ENCODE data around the gene KCNIP1.

KCNIP1 gene

GRCh38 chr5:170475294-170476000 is 28.4 kb upstream of the KCNIP1 start:
- no peak for ATAC-seq (ENCODE audit: low read depth)
- H3K27me3 Mint-ChIP-seq, result peaks cover 5% of the 10 kb centered on the region

GRCh38 chr5:170476704-170477103 is 27.1 kb upstream of the KCNIP1 start:
- Mint-ChIP-seq H3K4me3 (no peak overlapping the region), H3K27me3 (peaks cover 7% of the 10 kb centered on the region), H3K9me3 (no peaks in the 10 kb centered on the region), H3K36me3 (no peaks in the 10 kb centered on the region), H3K4me1 (no peaks in the 10 kb centered on the region), H3K27ac (no peak overlapping the region)
- DNase-seq (ENCODE audit: low spot score in 2 of 2) (no peak), ATAC-seq (ENCODE audit: low read depth) (no peak)

More at GRCh38 chr5:170475294-170476000, 28.4 kb upstream of the KCNIP1 start:
- Mint-ChIP-seq H3K36me3 (no peaks in the 10 kb centered on the region), H3K4me1 (no peaks in the 10 kb centered on the region), H3K4me3 (no peak overlapping the region), H3K27ac (no peak overlapping the region), H3K9me3 (no peaks in the 10 kb centered on the region)
- no peak for DNase-seq (ENCODE audit: low spot score in 2 of 2)

GRCh38 chr5:170477906-170478305 is 25.9 kb upstream of the KCNIP1 start:
- ATAC-seq (ENCODE audit: low read depth), result no peak
- peaks cover 12% of the 10 kb centered on the region for H3K27me3 Mint-ChIP-seq
- no peak overlapping the region for H3K27ac Mint-ChIP-seq

GRCh38 chr5:170478306-170478705 is 25.5 kb upstream of the KCNIP1 start:
- no peak overlapping the region for H3K4me3 Mint-ChIP-seq
- no peak overlapping the region for H3K27ac Mint-ChIP-seq
- DNase-seq (ENCODE audit: low spot score in 2 of 2) (no peak), ATAC-seq (ENCODE audit: low read depth) (no peak)
- H3K36me3 Mint-ChIP-seq, result no peaks in the 10 kb centered on the region
- H3K9me3 Mint-ChIP-seq, result no peaks in the 10 kb centered on the region
- H3K27me3 Mint-ChIP-seq, result peaks cover 13% of the 10 kb centered on the region
- no peaks in the 10 kb centered on the region for H3K4me1 Mint-ChIP-seq

More at GRCh38 chr5:170477906-170478305, 25.9 kb upstream of the KCNIP1 start:
- Mint-ChIP-seq H3K36me3 (no peaks in the 10 kb centered on the region), H3K4me3 (no peak overlapping the region), H3K9me3 (no peaks in the 10 kb centered on the region), H3K4me1 (no peaks in the 10 kb centered on the region)
- DNase-seq (ENCODE audit: low spot score in 2 of 2), result no peak

- Mint-ChIP-seq H3K27ac (no peak overlapping the region), H3K36me3 (no peaks in the 10 kb centered on the region), H3K27me3 (peaks cover 15% of the 10 kb centered on the region), H3K4me3 (no peak overlapping the region), H3K4me1 (peaks cover 2% of the 10 kb centered on the region), H3K9me3 (no peaks in the 10 kb centered on the region)
- ATAC-seq (ENCODE audit: low read depth), result no peak
- no peak for DNase-seq (ENCODE audit: low spot score in 2 of 2)
Observed at GRCh38 chr5:170479484-170479883, 24.3 kb upstream of the KCNIP1 start.

- H3K36me3 Mint-ChIP-seq, result no peaks in the 10 kb centered on the region
Observed at GRCh38 chr5:170480260-170480659, 23.6 kb upstream of the KCNIP1 start.

GRCh38 chr5:170481849-170482248 is 22.0 kb upstream of the KCNIP1 start:
- peaks cover 3% of the 10 kb centered on the region for H3K4me1 Mint-ChIP-seq
- H3K36me3 Mint-ChIP-seq, result no peaks in the 10 kb centered on the region
- DNase-seq (ENCODE audit: low spot score in 2 of 2) (no peak), ATAC-seq (ENCODE audit: low read depth) (no peak)
- no peak overlapping the region for H3K4me3 Mint-ChIP-seq
- peaks cover 1% of the 10 kb centered on the region for H3K9me3 Mint-ChIP-seq
- H3K27ac Mint-ChIP-seq, result no peak overlapping the region
- peaks cover 16% of the 10 kb centered on the region for H3K27me3 Mint-ChIP-seq

More at GRCh38 chr5:170480260-170480659, 23.6 kb upstream of the KCNIP1 start:
- no peaks in the 10 kb centered on the region for H3K9me3 Mint-ChIP-seq
- no peak overlapping the region for H3K27ac Mint-ChIP-seq
- H3K4me3 Mint-ChIP-seq, result no peak overlapping the region
- peaks cover 3% of the 10 kb centered on the region for H3K4me1 Mint-ChIP-seq
- ATAC-seq (ENCODE audit: low read depth) (no peak), DNase-seq (ENCODE audit: low spot score in 2 of 2) (no peak)
- H3K27me3 Mint-ChIP-seq, result peaks cover 15% of the 10 kb centered on the region

GRCh38 chr5:170482511-170482910 is 21.3 kb upstream of the KCNIP1 start:
- DNase-seq (ENCODE audit: low spot score in 2 of 2), result no peak
- Mint-ChIP-seq H3K4me1 (peaks cover 3% of the 10 kb centered on the region), H3K27me3 (peaks cover 16% of the 10 kb centered on the region)

GRCh38 chr5:170483701-170484458 is 19.9 kb upstream of the KCNIP1 start:
- Mint-ChIP-seq H3K4me1 (peaks cover 3% of the 10 kb centered on the region), H3K27me3 (peaks cover 22% of the 10 kb centered on the region), H3K4me3 (no peak overlapping the region), H3K27ac (no peak overlapping the region), H3K36me3 (no peaks in the 10 kb centered on the region), H3K9me3 (peaks cover 1% of the 10 kb centered on the region)
- ATAC-seq (ENCODE audit: low read depth) (no peak), DNase-seq (ENCODE audit: low spot score in 2 of 2) (no peak)

More at GRCh38 chr5:170482511-170482910, 21.3 kb upstream of the KCNIP1 start:
- no peak overlapping the region for H3K27ac Mint-ChIP-seq
- ATAC-seq (ENCODE audit: low read depth), result no peak
- no peak overlapping the region for H3K4me3 Mint-ChIP-seq
- H3K9me3 Mint-ChIP-seq, result peaks cover 1% of the 10 kb centered on the region
- no peaks in the 10 kb centered on the region for H3K36me3 Mint-ChIP-seq

- H3K9me3 Mint-ChIP-seq, result peaks cover 1% of the 10 kb centered on the region
- ATAC-seq (ENCODE audit: low read depth), result no peak
- no peak for DNase-seq (ENCODE audit: low spot score in 2 of 2)
- H3K4me3 Mint-ChIP-seq, result no peak overlapping the region
- H3K4me1 Mint-ChIP-seq, result peaks cover 3% of the 10 kb centered on the region
- peaks cover 24% of the 10 kb centered on the region for H3K27me3 Mint-ChIP-seq
- no peaks in the 10 kb centered on the region for H3K36me3 Mint-ChIP-seq
- H3K27ac Mint-ChIP-seq, result no peak overlapping the region
Observed at GRCh38 chr5:170484459-170484831, 19.4 kb upstream of the KCNIP1 start.

GRCh38 chr5:170484847-170485615 is 18.8 kb upstream of the KCNIP1 start:
- H3K4me3 Mint-ChIP-seq, result no peak overlapping the region
- no peak overlapping the region for H3K27ac Mint-ChIP-seq
- H3K36me3 Mint-ChIP-seq, result no peaks in the 10 kb centered on the region
- H3K9me3 Mint-ChIP-seq, result peaks cover 1% of the 10 kb centered on the region
- no peak for DNase-seq (ENCODE audit: low spot score in 2 of 2)
- no peak for ATAC-seq (ENCODE audit: low read depth)
- H3K27me3 Mint-ChIP-seq, result peaks cover 24% of the 10 kb centered on the region
- H3K4me1 Mint-ChIP-seq, result peaks cover 3% of the 10 kb centered on the region

GRCh38 chr5:170485616-170485911 is 18.3 kb upstream of the KCNIP1 start:
- DNase-seq (ENCODE audit: low spot score in 2 of 2), result no peak
- H3K27me3 Mint-ChIP-seq, result peaks cover 22% of the 10 kb centered on the region
- no peak for ATAC-seq (ENCODE audit: low read depth)
- H3K9me3 Mint-ChIP-seq, result peaks cover 1% of the 10 kb centered on the region
- no peaks in the 10 kb centered on the region for H3K36me3 Mint-ChIP-seq
- H3K27ac Mint-ChIP-seq, result no peak overlapping the region
- peaks cover 3% of the 10 kb centered on the region for H3K4me1 Mint-ChIP-seq
- no peak overlapping the region for H3K4me3 Mint-ChIP-seq

- H3K27me3 Mint-ChIP-seq, result peaks cover 22% of the 10 kb centered on the region
- DNase-seq (ENCODE audit: low spot score in 2 of 2) (no peak), ATAC-seq (ENCODE audit: low read depth) (no peak)
- H3K4me1 Mint-ChIP-seq, result peaks cover 3% of the 10 kb centered on the region
- H3K27ac Mint-ChIP-seq, result no peak overlapping the region
- H3K36me3 Mint-ChIP-seq, result no peaks in the 10 kb centered on the region
- H3K4me3 Mint-ChIP-seq, result no peak overlapping the region
- H3K9me3 Mint-ChIP-seq, result peaks cover 1% of the 10 kb centered on the region
Observed at GRCh38 chr5:170486371-170486770, 17.4 kb upstream of the KCNIP1 start.

- H3K9me3 Mint-ChIP-seq, result peaks cover 1% of the 10 kb centered on the region
Observed at GRCh38 chr5:170488570-170488969, 15.2 kb upstream of the KCNIP1 start.

More at GRCh38 chr5:170488570-170488969, 15.2 kb upstream of the KCNIP1 start:
- peaks cover 3% of the 10 kb centered on the region for H3K4me1 Mint-ChIP-seq
- H3K36me3 Mint-ChIP-seq, result no peaks in the 10 kb centered on the region
- H3K4me3 Mint-ChIP-seq, result no peak overlapping the region
- H3K27me3 Mint-ChIP-seq, result peaks cover 17% of the 10 kb centered on the region
- ATAC-seq (ENCODE audit: low read depth), result no peak
- no peak overlapping the region for H3K27ac Mint-ChIP-seq
- DNase-seq (ENCODE audit: low spot score in 2 of 2), result no peak

All from memory B cell (primary cell).